Naive B cell (primary cell): ENCODE results near the gene ABCA9. TPM values are rescaled to one million over a fixed set of nuclear protein-coding genes. Genes with fewer than 3 reads are reported as not detected.
"Not testable (repeated sequence)": the region's sequence is repeated elsewhere in the genome, so short reads cannot be mapped to it uniquely, and the experiment has no call there.

Experiments
- ATAC-seq, 2 donors: fragments of 150-1000 bp; cut with Tn5 transposase; 2 replicates each; pipeline ENCODE4 v1.10.0; 2021; ENCODE audit warnings: low read depth in 2 of 2, mild to moderate bottlenecking in 2 of 2, moderate library complexity in 2 of 2
- DNase-seq: peaks from one replicate; pipeline ENCODE4 v3.0.0; 2022
- H3K27ac Mint-ChIP-seq, 6 donors: one replicate each; pipeline ENCODE4 v1.8.0; 2020 to 2022; ENCODE audit warnings: mild to moderate bottlenecking in 6 of 6, mixed read lengths in 6 of 6, moderate library complexity in 5 of 6, inconsistent platforms in 2 of 6
- H3K27me3 Mint-ChIP-seq, 3 donors: one replicate each; pipeline ENCODE4 v1.8.0; 2021 to 2022; ENCODE audit warnings: mixed read lengths in 3 of 3, mild to moderate bottlenecking in 1 of 3
- H3K36me3 Mint-ChIP-seq, 2 donors: one replicate each; pipeline ENCODE4 v1.8.0; 2020 to 2022; ENCODE audit warnings: mixed read lengths in 2 of 2, inconsistent platforms in 1 of 2, mild to moderate bottlenecking in 1 of 2
- H3K4me1 Mint-ChIP-seq, 3 donors: one replicate each; pipeline ENCODE4 v1.8.0; 2020 to 2022; ENCODE audit warnings: mixed read lengths in 3 of 3, inconsistent platforms in 1 of 3, mild to moderate bottlenecking in 1 of 3, moderate library complexity in 1 of 3
- H3K4me3 Mint-ChIP-seq, 8 donors: one replicate each; pipeline ENCODE4 v1.8.0; 2020 to 2022; ENCODE audit warnings: mild to moderate bottlenecking in 8 of 8, mixed read lengths in 8 of 8, moderate library complexity in 8 of 8, inconsistent platforms in 2 of 8
- H3K9me3 Mint-ChIP-seq, 7 donors: one replicate each; pipeline ENCODE4 v1.8.0; 2020 to 2022; ENCODE audit warnings: mixed read lengths in 7 of 7, mild to moderate bottlenecking in 5 of 7, inconsistent platforms in 2 of 7, moderate library complexity in 1 of 7
- polyA plus RNA-seq, 6 donors: library from polyadenylated mRNA; unstranded; fragments of 300-500 nt; fragmentation: Illumina TruSeq; gene quantifications; one replicate each; pipeline ENCODE4 v1.2.3, GENCODE V29; 2021; ENCODE audit warnings: low read depth in 6 of 6

Gene ABCA9
- polyA plus RNA-seq, 6 donors from 2014 or later = not detected

DNA sequence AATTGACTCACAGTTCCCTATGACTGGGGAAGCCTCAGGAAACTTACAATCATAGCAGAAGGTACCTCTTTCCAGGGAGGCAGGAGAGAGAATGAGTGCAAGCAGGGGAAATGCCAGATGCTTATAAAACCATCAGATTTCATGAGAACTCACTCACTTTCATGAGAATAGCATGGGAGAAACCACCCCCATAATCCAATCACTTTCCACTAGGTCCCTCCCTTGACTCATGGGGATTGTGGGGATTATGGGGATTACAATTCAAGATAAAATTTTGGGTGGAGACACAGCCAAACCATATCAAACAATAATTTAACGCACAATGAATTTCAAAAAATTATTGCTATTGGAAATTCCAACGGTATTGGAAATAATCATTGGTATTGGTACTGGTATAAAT is 15.1 kb downstream of the ABCA9 start:
- DNase-seq (no peak), ATAC-seq (no peak)
- H3K27me3 Mint-ChIP-seq = no peaks in the 10 kb centered on the region
- peaks cover 0 to 8% (median 0%) of the 10 kb centered on the region in 7 donors for H3K9me3 Mint-ChIP-seq
- no peaks in the 10 kb centered on the region for H3K36me3 Mint-ChIP-seq
- no peak overlapping the region for H3K4me3 Mint-ChIP-seq
- H3K27ac Mint-ChIP-seq = no peak overlapping the region
- H3K4me1 Mint-ChIP-seq = peaks cover 0 to 7% (median 0%) of the 10 kb centered on the region in 3 donors

DNA sequence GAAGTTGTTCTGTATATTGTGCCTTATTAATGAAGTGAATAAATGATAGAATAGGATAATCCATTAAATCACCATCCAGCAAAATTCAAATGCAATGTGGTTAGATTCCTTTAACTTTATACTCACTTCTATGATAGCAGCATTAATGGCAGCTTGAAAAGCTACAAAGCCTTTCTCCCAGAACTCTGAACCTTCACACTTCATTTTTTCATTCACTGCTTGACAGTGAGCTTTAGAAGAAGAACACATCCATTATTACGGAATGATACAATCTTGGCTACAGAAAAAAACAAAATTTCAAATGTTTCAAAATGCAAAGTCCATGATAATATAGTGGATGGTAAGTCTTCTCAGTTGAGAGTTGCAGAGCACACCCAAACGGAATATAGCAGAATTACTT is 16.4 kb downstream of the ABCA9 start:
- ATAC-seq (no peak), DNase-seq (no peak)
- Mint-ChIP-seq H3K36me3 (no peaks in the 10 kb centered on the region), H3K9me3 (peaks cover 0 to 8% (median 0%) of the 10 kb centered on the region in 7 donors), H3K27ac (no peak overlapping the region), H3K4me1 (peaks cover 0 to 7% (median 0%) of the 10 kb centered on the region in 3 donors), H3K4me3 (no peak overlapping the region), H3K27me3 (no peaks in the 10 kb centered on the region)

DNA sequence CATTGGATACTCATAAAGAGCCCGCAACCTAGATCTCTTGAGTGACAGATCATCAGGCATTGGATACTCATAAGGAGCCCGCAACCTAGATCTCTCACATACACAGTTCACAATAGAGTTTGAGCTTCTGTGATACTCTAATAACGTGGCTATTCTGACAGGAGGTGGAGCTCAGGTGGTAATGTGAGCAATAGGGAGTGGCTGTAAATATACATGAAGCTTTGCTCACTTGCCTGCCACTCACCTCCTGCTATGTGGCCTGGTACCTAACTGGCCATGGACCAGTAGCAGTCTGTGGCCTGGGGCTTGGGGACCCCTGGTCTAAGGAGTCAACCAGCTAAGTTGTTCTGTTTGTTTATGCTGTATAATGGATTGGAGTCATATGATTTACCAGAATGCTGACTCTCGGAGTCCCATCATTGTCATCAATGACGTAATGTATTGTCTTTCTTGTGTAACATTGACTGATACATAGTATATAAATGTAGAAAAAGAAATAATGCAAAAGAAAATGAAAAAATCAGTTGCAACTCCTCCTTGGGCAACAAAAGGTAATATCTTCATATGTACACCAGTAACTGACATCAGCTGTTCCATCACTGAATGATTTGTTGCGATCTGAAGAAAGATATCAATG is 17.5 kb downstream of the ABCA9 start:
- peaks cover 0 to 7% (median 0%) of the 10 kb centered on the region in 3 donors for H3K4me1 Mint-ChIP-seq
- no peak overlapping the region for H3K27ac Mint-ChIP-seq
- no peak for DNase-seq
- no peaks in the 10 kb centered on the region for H3K27me3 Mint-ChIP-seq
- no peak overlapping the region for H3K4me3 Mint-ChIP-seq
- H3K36me3 Mint-ChIP-seq = no peaks in the 10 kb centered on the region
- peaks cover 0 to 13% (median 0%) of the 10 kb centered on the region in 7 donors for H3K9me3 Mint-ChIP-seq
- ATAC-seq = no peak

DNA sequence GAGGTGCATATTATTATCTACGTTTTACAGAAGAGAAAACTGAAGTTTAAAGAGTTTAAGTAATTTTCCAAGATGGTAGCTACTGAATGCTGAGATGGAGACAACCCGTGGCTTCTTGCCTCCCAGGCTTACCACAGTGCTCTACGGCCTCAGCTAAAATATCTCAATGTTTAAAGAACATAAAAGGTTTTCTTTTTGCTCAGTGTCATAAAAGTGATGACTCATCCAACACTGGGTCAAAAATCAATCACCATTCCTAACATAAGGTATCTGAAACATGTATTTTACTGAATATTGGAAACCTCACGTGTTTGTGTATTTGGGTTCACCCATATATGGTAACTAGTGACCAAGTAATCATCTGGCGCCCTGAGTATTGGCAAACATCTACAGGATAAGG is 18.4 kb downstream of the ABCA9 start:
- ATAC-seq = no peak
- Mint-ChIP-seq H3K27me3 (peaks cover 0 to 2% (median 0%) of the 10 kb centered on the region in 3 donors), H3K36me3 (peaks cover 0 to 5% of the 10 kb centered on the region in 2 donors), H3K27ac (no peak overlapping the region), H3K9me3 (peaks cover 1 to 13% (median 4%) of the 10 kb centered on the region in 7 donors), H3K4me3 (no peak overlapping the region), H3K4me1 (peaks cover 0 to under 1% (median 0%) of the 10 kb centered on the region in 3 donors)
- DNase-seq = no peak

DNA sequence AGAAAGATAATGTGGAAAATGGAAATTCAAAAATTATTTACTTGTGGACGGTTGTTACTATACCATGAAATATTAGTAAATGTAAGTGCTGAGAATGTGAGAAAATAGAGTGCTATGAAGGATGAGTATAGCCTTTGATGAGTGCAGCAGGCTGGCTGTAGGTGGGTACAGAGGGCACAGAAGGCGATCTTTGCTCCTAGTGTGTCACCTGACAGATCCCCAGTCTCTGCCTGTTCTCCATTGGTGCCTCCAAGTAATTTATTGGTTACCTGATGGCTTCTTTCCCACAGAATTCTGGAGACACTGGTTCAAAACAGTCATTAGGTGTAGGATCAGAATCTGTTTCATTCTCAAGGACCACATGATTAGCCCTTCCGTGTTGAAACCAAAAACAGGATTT is 28.9 kb downstream of the ABCA9 start:
- H3K27me3 Mint-ChIP-seq = peaks cover 0 to 12% (median 2%) of the 10 kb centered on the region in 3 donors
- no peak overlapping the region for H3K27ac Mint-ChIP-seq
- DNase-seq = no peak
- H3K36me3 Mint-ChIP-seq = peaks cover 0 to 6% of the 10 kb centered on the region in 2 donors
- H3K4me1 Mint-ChIP-seq = no peaks in the 10 kb centered on the region
- H3K9me3 Mint-ChIP-seq = peaks cover 0 to 6% (median 4%) of the 10 kb centered on the region in 7 donors
- no peak overlapping the region for H3K4me3 Mint-ChIP-seq
- ATAC-seq = no peak

DNA sequence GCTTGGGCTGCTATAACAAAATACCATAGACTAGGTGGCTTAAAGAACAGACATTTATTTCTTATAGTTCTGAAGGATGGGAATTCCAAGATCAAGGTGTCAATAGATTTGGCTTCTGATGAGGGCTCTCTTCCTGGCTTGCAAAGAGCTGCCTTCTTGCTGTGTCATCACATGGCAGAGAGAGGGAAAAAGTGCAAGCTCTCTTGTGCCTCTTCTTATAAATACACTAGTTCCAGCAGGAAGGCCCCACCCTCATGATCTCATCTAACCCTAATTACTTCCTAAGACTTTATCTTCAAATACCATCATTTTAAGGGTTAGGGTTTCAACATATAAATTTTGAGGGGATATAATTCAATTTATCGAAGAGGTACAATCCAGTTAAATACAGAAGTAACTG is 30.6 kb downstream of the ABCA9 start:
- ATAC-seq = no peak
- no peak for DNase-seq
- Mint-ChIP-seq H3K27ac (no peak overlapping the region), H3K36me3 (no peaks in the 10 kb centered on the region), H3K9me3 (no peaks in the 10 kb centered on the region), H3K4me3 (no peak overlapping the region), H3K27me3 (peaks cover 0 to 12% (median 0%) of the 10 kb centered on the region in 3 donors), H3K4me1 (no peaks in the 10 kb centered on the region)

GRCh38 chr17:69018687-69019086 is 42.0 kb downstream of the ABCA9 start:
- Mint-ChIP-seq H3K4me3 (no peak overlapping the region), H3K27me3 (no peaks in the 10 kb centered on the region)

DNA sequence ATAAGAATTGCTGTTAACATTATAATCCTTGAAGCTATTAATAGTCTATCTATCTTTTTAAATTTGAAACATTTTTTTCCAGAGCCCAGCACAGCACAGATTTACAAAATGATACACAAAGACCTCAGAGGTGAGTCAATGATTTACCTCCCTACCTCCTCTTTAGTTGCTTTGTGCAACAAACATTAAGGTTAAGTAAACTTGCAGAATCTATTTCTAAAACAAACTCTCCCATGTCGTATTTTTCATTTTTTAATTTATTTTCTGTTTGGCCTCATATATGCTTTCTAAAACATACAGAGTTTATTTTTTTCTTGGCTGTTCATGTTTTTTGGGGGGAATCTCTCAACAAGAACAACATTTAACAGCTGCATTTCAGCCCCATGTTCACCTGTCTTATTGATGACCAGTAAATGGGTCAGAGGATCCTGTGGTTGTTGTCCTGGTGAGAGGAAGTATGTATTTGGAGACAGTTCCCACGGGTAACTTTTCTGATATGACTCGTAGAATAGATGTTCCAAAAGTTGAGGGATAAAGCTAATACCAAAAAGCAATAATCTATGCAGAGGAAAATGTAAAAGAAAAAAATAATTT is 42.6 kb downstream of the ABCA9 start:
- Mint-ChIP-seq H3K27me3 (no peaks in the 10 kb centered on the region), H3K4me3 (no peak overlapping the region), H3K27ac (no peak overlapping the region), H3K36me3 (no peaks in the 10 kb centered on the region), H3K4me1 (no peaks in the 10 kb centered on the region), H3K9me3 (no peaks in the 10 kb centered on the region)
- no peak for DNase-seq
- ATAC-seq = no peak

More at GRCh38 chr17:69018687-69019086, 42.0 kb downstream of the ABCA9 start:
- Mint-ChIP-seq H3K4me1 (no peaks in the 10 kb centered on the region), H3K27ac (peak overlapping the region in 1 of 6 donors; percentile 71), H3K9me3 (no peaks in the 10 kb centered on the region), H3K36me3 (no peaks in the 10 kb centered on the region)
- no peak for DNase-seq
- no peak for ATAC-seq

DNA sequence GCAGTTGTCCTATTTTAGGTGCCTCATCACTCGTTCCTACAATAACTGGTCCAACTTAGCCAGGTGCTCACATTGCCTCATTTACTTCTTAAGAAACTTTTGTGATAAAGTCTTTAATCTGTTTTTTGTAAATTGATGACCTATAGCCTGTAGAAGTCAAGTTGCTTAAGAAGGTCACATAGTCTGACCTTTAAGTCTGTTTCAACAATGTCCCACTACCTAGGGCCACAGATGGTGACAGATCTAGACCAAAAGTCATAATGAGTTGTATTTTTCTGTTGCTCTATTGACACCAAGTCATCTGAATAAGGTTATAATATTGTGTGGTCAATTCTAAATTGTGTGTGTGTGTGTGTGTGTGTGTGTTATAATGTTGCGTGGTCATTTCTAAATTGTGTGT is 45.1 kb downstream of the ABCA9 start:
- H3K9me3 Mint-ChIP-seq = peaks cover 0 to 4% (median 0%) of the 10 kb centered on the region in 7 donors
- DNase-seq (no peak), ATAC-seq (no peak)
- no peak overlapping the region for H3K4me3 Mint-ChIP-seq
- no peaks in the 10 kb centered on the region for H3K27me3 Mint-ChIP-seq
- no peak overlapping the region for H3K27ac Mint-ChIP-seq
- H3K36me3 Mint-ChIP-seq = no peaks in the 10 kb centered on the region
- H3K4me1 Mint-ChIP-seq = no peaks in the 10 kb centered on the region

DNA sequence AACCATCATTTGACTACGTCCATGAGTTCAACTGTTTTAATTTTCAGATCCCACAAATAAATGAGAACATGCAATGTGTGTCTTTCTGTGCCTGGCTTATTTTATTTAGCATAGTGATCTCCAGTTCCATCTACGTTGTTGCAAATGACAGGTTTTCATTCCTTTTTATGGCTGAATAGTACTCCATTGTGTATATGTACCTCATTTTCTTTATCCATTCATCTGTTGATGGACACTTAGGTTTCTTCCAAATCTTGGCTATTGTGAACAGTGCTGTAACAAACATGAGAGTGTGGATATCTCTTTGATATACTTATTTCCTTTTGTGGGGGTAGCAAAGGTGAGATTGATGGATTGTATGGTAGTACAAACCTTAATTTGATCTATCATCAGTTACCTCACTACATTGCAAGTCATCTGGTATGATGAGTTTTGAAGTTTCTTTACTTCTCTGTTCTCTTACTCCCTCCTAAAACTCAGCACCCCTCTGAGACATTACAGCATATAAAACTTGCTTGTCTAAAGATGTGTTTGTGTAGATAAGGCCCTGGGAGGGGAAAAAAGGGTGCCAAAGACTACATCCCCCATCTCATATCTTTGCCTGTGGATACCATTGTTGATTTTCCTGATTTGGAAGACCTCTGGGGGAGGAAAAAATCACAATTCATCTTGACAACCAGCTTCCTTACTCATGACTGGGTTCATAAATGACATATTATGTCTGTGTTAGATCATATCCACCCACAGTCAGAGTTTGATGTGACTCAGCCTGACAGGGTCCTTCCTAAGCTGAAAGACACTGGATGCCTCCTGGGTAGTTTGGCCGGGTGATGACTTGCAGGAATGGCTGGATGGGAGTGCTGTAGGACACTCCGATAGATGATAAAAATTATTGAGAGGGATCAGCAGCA is 47.6 kb downstream of the ABCA9 start:
- Mint-ChIP-seq H3K36me3 (no peaks in the 10 kb centered on the region), H3K9me3 (peaks cover 0 to 4% (median 0%) of the 10 kb centered on the region in 7 donors), H3K4me3 (no peak overlapping the region), H3K27ac (no peak overlapping the region), H3K27me3 (peaks cover 0 to 10% (median 4%) of the 10 kb centered on the region in 3 donors), H3K4me1 (no peaks in the 10 kb centered on the region)
- ATAC-seq (no peak), DNase-seq (no peak)

DNA sequence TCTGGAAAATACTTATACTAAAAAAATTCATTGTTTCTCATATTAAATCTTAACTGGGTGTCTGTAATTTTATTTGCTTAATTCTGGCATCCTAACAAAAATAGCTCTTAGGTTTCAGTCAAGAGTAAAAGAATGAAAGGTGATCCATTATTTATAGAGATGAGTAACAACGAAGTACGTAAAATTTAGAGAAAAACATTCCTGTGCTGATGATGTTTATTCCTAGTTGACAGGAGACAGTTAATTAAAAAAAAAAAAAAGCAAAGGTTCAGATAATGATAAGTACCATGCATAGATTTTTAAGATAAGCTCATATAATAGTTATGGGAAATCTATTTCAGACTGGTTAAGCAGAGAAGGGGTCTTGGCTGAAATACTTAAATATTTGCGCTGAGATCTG is 50.8 kb downstream of the ABCA9 start:
- no peak overlapping the region for H3K4me3 Mint-ChIP-seq
- H3K27me3 Mint-ChIP-seq = peaks cover 0 to 18% (median 4%) of the 10 kb centered on the region in 3 donors
- H3K9me3 Mint-ChIP-seq = peaks cover 0 to 4% (median 0%) of the 10 kb centered on the region in 7 donors
- ATAC-seq = no peak
- no peaks in the 10 kb centered on the region for H3K4me1 Mint-ChIP-seq
- no peak overlapping the region for H3K27ac Mint-ChIP-seq
- DNase-seq = no peak
- H3K36me3 Mint-ChIP-seq = peaks cover 0 to 4% of the 10 kb centered on the region in 2 donors

- H3K9me3 Mint-ChIP-seq = not testable (repeated sequence)
These were observed 56.0 kb downstream of the ABCA9 start for GRCh38 chr17:69004759-69005158.

GRCh38 chr17:68999743-69000142 is 61.0 kb downstream of the ABCA9 start:
- H3K27me3 Mint-ChIP-seq, H3K4me1 Mint-ChIP-seq, H3K4me3 Mint-ChIP-seq, H3K36me3 Mint-ChIP-seq, H3K27ac Mint-ChIP-seq, H3K9me3 Mint-ChIP-seq, ATAC-seq, DNase-seq: not testable (repeated sequence)

More at GRCh38 chr17:69004759-69005158, 56.0 kb downstream of the ABCA9 start:
- not testable (repeated sequence) for DNase-seq, H3K27ac Mint-ChIP-seq, H3K36me3 Mint-ChIP-seq, ATAC-seq, H3K4me1 Mint-ChIP-seq
- Mint-ChIP-seq H3K27me3 (peaks cover 0 to 18% (median 4%) of the 10 kb centered on the region in 3 donors), H3K4me3 (peak overlapping the region in 1 of 8 donors; percentile 5)
